GM12891 (cell line): ENCODE measurements around the gene ANKRD16.

Experiments used
- PAX5 ChIP-seq: IDR thresholded peaks from 2 replicates; pipeline ENCODE4 v1.6.1; 2011; ENCODE audit warnings: low read length, moderate library complexity, mild to moderate bottlenecking; ENCODE audit not compliant: insufficient read depth, severe bottlenecking
- POLR2A ChIP-seq: IDR thresholded peaks from 2 replicates; pipeline ENCODE4 v1.6.1; 2011; ENCODE audit warnings: low read depth, low read length, control low read depth
- POLR2AphosphoS5 ChIP-seq: IDR thresholded peaks from 2 replicates; pipeline ENCODE4 v1.6.1; 2011; ENCODE audit warnings: low read depth, low read length, control low read depth
- TAF1 ChIP-seq: IDR thresholded peaks from 2 replicates; pipeline ENCODE4 v1.6.1; 2011; ENCODE audit warnings: low read depth, low read length, control low read depth

- no peak for TF ChIP-seq POLR2AphosphoS5
- no peak for TF ChIP-seq TAF1
- TF ChIP-seq POLR2A, result no peak
- no peak for TF ChIP-seq PAX5
These were observed 32.1 kb upstream of the ANKRD16 start for GRCh38 chr10:5921746-5922145.
